Left renal cortex interstitium (tissue), 4 donors: ENCODE data around the gene RGS12. TPM values are rescaled to one million over a fixed set of nuclear protein-coding genes. Genes with fewer than 3 reads are reported as not detected.

Experiments used
- DNase-seq, 4 donors: peaks; one replicate each; pipeline ENCODE4 v3.0.0-alpha.2; 2013; ENCODE audit warnings: low read depth in 4 of 4, low spot score in 2 of 4, missing footprints in 1 of 4
- polyA plus RNA-seq, 4 donors: library from polyadenylated mRNA; unstranded; fragments of 120-200 nt; gene quantifications; one replicate each; pipeline ENCODE4 v1.2.1, GENCODE V29; 2013; ENCODE audit not compliant: insufficient read length in 4 of 4

The RGS12 gene
- polyA plus RNA-seq, 4 donors = 31.4 to 64.4 (median 50.5) TPM

GRCh38 chr4:3276986-3277385 is 15.8 kb upstream of the RGS12 start:
- DNase-seq = no peak

GRCh38 chr4:3280466-3280865 is 12.4 kb upstream of the RGS12 start:
- no peak for DNase-seq

- no peak for DNase-seq
Measured at GRCh38 chr4:3283483-3283882, 9.3 kb upstream of the RGS12 start.

GRCh38 chr4:3283916-3284315 is 8.9 kb upstream of the RGS12 start:
- no peak for DNase-seq

- DNase-seq = no peak
Measured at GRCh38 chr4:3284734-3285557, 7.9 kb upstream of the RGS12 start.

- no peak for DNase-seq
Measured at GRCh38 chr4:3285558-3286334, 7.1 kb upstream of the RGS12 start.

- DNase-seq = no peak
Measured at GRCh38 chr4:3286335-3287175, 6.3 kb upstream of the RGS12 start.

- DNase-seq = no peak
Measured at GRCh38 chr4:3287271-3287971, 5.4 kb upstream of the RGS12 start.

- DNase-seq = no peak
Measured at GRCh38 chr4:3287972-3288570, 4.8 kb upstream of the RGS12 start.

GRCh38 chr4:3288571-3289094 is 4.2 kb upstream of the RGS12 start:
- DNase-seq = no peak

GRCh38 chr4:3290476-3290875 is 2.3 kb upstream of the RGS12 start:
- DNase-seq = no peak

- no peak for DNase-seq
Measured at GRCh38 chr4:3290889-3291321, 1.9 kb upstream of the RGS12 start.

GRCh38 chr4:3291411-3291968 is 1.3 kb upstream of the RGS12 start:
- no peak for DNase-seq

- no peak for DNase-seq
Measured at GRCh38 chr4:3291969-3292570, 751 bp upstream of the RGS12 start.

- no peak for DNase-seq
Measured at GRCh38 chr4:3293401-3294391, 875 bp downstream of the RGS12 start.

GRCh38 chr4:3294401-3295241 is 1.8 kb downstream of the RGS12 start:
- DNase-seq = no peak
